ENCODE results near the gene PILRA.
"Not testable (repeated sequence)": the region's sequence is repeated elsewhere in the genome, so short reads cannot be mapped to it uniquely, and the experiment has no call there.

The PILRA gene

GRCh38 chr7:100370746-100371145 is 2.5 kb upstream of the PILRA start:
- DNase-seq (ENCODE audit: low read depth) = no peak
- Histone ChIP-seq H3K4me3 (ENCODE audit: low read length) (no peak overlapping the region), H3K4me1 (ENCODE audit: control insufficient read depth, insufficient read depth, low read length) (peaks cover 48% of the 10 kb centered on the region), H3K36me3 (ENCODE audit: control insufficient read depth, insufficient read depth, low read length, severe bottlenecking) (no peaks in the 10 kb centered on the region), H3K27me3 (replicated peaks; ENCODE audit: control insufficient read depth, insufficient read depth, low read length) (no peaks in the 10 kb centered on the region), H3K9me3 (ENCODE audit: control insufficient read depth, low read length) (no peaks in the 10 kb centered on the region), H3K9ac (ENCODE audit: low read length) (no peak overlapping the region)

GRCh38 chr7:100371561-100372171 is 1.6 kb upstream of the PILRA start:
- peak overlapping the region; percentile 11 for H3K9ac ChIP-seq (ENCODE audit: low read length)
- no peak for DNase-seq (ENCODE audit: low read depth)
- H3K36me3 ChIP-seq (ENCODE audit: control insufficient read depth, insufficient read depth, low read length, severe bottlenecking) = no peaks in the 10 kb centered on the region
- H3K9me3 ChIP-seq (ENCODE audit: control insufficient read depth, low read length) = no peaks in the 10 kb centered on the region
- no peaks in the 10 kb centered on the region for H3K27me3 ChIP-seq (replicated peaks; ENCODE audit: control insufficient read depth, insufficient read depth, low read length)
- peaks cover 40% of the 10 kb centered on the region for H3K4me1 ChIP-seq (ENCODE audit: control insufficient read depth, insufficient read depth, low read length)
- H3K4me3 ChIP-seq (ENCODE audit: low read length) = no peak overlapping the region

- DNase-seq (ENCODE audit: low read depth) = peak; percentile 30
- Histone ChIP-seq H3K9ac (ENCODE audit: low read length) (no peak overlapping the region), H3K4me1 (ENCODE audit: control insufficient read depth, insufficient read depth, low read length) (peaks cover 34% of the 10 kb centered on the region), H3K9me3 (ENCODE audit: control insufficient read depth, low read length) (no peaks in the 10 kb centered on the region), H3K27me3 (replicated peaks; ENCODE audit: control insufficient read depth, insufficient read depth, low read length) (no peaks in the 10 kb centered on the region), H3K36me3 (ENCODE audit: control insufficient read depth, insufficient read depth, low read length, severe bottlenecking) (no peaks in the 10 kb centered on the region), H3K4me3 (ENCODE audit: low read length) (no peak overlapping the region)
Measured at GRCh38 chr7:100372256-100372655, 1.0 kb upstream of the PILRA start.

- H3K27me3 ChIP-seq (replicated peaks; ENCODE audit: control insufficient read depth, insufficient read depth, low read length) = no peaks in the 10 kb centered on the region
Measured at GRCh38 chr7:100372694-100373093, 593 bp upstream of the PILRA start.

GRCh38 chr7:100373870-100374598 is 747 bp downstream of the PILRA start:
- not testable (repeated sequence) for H3K9me3 ChIP-seq (ENCODE audit: control insufficient read depth, low read length); DNase-seq (ENCODE audit: low read depth); H3K27me3 ChIP-seq (replicated peaks; ENCODE audit: control insufficient read depth, insufficient read depth, low read length); H3K9ac ChIP-seq (ENCODE audit: low read length); H3K36me3 ChIP-seq (ENCODE audit: control insufficient read depth, insufficient read depth, low read length, severe bottlenecking)
- Histone ChIP-seq H3K4me1 (ENCODE audit: control insufficient read depth, insufficient read depth, low read length) (peaks cover 27% of the 10 kb centered on the region), H3K4me3 (ENCODE audit: low read length) (peak overlapping the region; percentile 50)

More at GRCh38 chr7:100372694-100373093, 593 bp upstream of the PILRA start:
- Histone ChIP-seq H3K4me3 (ENCODE audit: low read length) (no peak overlapping the region), H3K4me1 (ENCODE audit: control insufficient read depth, insufficient read depth, low read length) (peaks cover 30% of the 10 kb centered on the region), H3K9me3 (ENCODE audit: control insufficient read depth, low read length) (no peaks in the 10 kb centered on the region), H3K36me3 (ENCODE audit: control insufficient read depth, insufficient read depth, low read length, severe bottlenecking) (no peaks in the 10 kb centered on the region), H3K9ac (ENCODE audit: low read length) (peak overlapping the region; percentile 54)
- no peak for DNase-seq (ENCODE audit: low read depth)

DNA sequence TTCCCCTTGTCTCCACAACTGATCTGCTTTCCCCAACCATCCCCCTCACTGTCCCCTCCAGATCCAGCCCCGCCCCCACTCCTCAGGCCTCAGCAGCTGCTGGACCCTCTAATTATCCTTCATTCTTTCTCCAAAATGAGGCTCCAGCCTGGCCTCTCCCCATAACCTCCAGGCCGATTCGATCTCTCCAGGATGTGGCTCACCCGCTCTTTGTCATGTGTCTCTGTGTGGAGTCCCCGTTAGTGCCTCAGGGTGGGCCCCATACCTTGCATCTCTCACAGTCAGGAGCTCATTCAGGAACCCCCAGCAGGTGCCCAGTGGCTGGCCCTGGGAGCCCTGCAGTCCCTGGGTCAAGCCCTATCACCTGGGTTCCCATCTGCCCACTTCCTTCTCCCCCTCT is 1.3 kb downstream of the PILRA start:
- Histone ChIP-seq H3K4me3 (ENCODE audit: low read length) (no peak overlapping the region), H3K27me3 (replicated peaks; ENCODE audit: control insufficient read depth, insufficient read depth, low read length) (no peaks in the 10 kb centered on the region), H3K4me1 (ENCODE audit: control insufficient read depth, insufficient read depth, low read length) (peaks cover 27% of the 10 kb centered on the region), H3K9ac (ENCODE audit: low read length) (no peak overlapping the region), H3K9me3 (ENCODE audit: control insufficient read depth, low read length) (no peaks in the 10 kb centered on the region), H3K36me3 (ENCODE audit: control insufficient read depth, insufficient read depth, low read length, severe bottlenecking) (no peaks in the 10 kb centered on the region)
- no peak for DNase-seq (ENCODE audit: low read depth)

- Histone ChIP-seq H3K9me3 (ENCODE audit: control insufficient read depth, low read length) (no peaks in the 10 kb centered on the region), H3K4me3 (ENCODE audit: low read length) (no peak overlapping the region), H3K9ac (ENCODE audit: low read length) (no peak overlapping the region), H3K4me1 (ENCODE audit: control insufficient read depth, insufficient read depth, low read length) (peaks cover 22% of the 10 kb centered on the region), H3K36me3 (ENCODE audit: control insufficient read depth, insufficient read depth, low read length, severe bottlenecking) (no peaks in the 10 kb centered on the region), H3K27me3 (replicated peaks; ENCODE audit: control insufficient read depth, insufficient read depth, low read length) (no peaks in the 10 kb centered on the region)
- no peak for DNase-seq (ENCODE audit: low read depth)
Measured at GRCh38 chr7:100376066-100376465, 2.8 kb downstream of the PILRA start.

- no peaks in the 10 kb centered on the region for H3K36me3 ChIP-seq (ENCODE audit: control insufficient read depth, insufficient read depth, low read length, severe bottlenecking)
- H3K4me3 ChIP-seq (ENCODE audit: low read length) = no peak overlapping the region
- no peak overlapping the region for H3K9ac ChIP-seq (ENCODE audit: low read length)
- H3K4me1 ChIP-seq (ENCODE audit: control insufficient read depth, insufficient read depth, low read length) = peaks cover 8% of the 10 kb centered on the region
- H3K9me3 ChIP-seq (ENCODE audit: control insufficient read depth, low read length) = no peaks in the 10 kb centered on the region
- no peak for DNase-seq (ENCODE audit: low read depth)
- no peaks in the 10 kb centered on the region for H3K27me3 ChIP-seq (replicated peaks; ENCODE audit: control insufficient read depth, insufficient read depth, low read length)
Measured at GRCh38 chr7:100378114-100378755, 4.9 kb downstream of the PILRA start.

- H3K9me3 ChIP-seq (ENCODE audit: control insufficient read depth, low read length) = no peaks in the 10 kb centered on the region
- H3K4me1 ChIP-seq (ENCODE audit: control insufficient read depth, insufficient read depth, low read length) = no peaks in the 10 kb centered on the region
- no peak for DNase-seq (ENCODE audit: low read depth)
- no peak overlapping the region for H3K9ac ChIP-seq (ENCODE audit: low read length)
- H3K27me3 ChIP-seq (replicated peaks; ENCODE audit: control insufficient read depth, insufficient read depth, low read length) = no peaks in the 10 kb centered on the region
- no peak overlapping the region for H3K4me3 ChIP-seq (ENCODE audit: low read length)
- no peaks in the 10 kb centered on the region for H3K36me3 ChIP-seq (ENCODE audit: control insufficient read depth, insufficient read depth, low read length, severe bottlenecking)
Measured at GRCh38 chr7:100380196-100380595, 6.9 kb downstream of the PILRA start.

DNA sequence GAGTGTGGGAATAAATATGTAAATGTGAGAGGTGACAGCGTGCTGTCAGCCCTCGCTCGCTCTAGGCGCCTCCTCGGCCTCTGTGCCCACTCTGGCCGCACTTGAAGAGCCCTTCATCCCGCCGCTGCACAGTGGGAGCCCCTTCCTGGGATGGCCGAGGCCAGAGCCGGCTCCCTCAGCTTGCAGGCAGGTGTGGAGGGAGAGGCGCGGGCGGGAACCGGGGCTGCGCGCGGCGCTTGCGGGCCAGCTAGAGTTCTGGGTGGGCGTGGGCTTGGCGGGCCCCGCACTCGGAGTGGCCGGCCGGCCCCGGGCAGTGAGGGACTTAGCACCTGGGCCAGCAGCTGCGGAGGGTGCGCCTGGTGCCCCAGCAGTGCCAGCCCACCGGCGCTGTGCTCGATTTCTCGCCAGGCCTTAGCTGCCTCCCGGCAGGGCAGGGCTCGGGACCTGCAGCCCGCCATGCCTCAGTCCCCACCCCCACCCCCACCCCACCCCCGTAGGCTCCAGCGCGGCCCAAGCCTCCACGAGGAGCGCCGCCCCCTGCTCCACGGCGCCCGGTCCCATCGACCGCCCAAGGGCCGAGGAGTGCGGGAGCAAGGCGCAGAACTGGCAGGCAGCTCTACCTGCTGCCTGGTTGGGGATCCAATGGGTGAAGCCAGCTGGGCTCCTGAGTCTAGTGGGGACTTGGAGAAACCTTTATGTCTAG is 8.4 kb downstream of the PILRA start:
- H3K4me3 ChIP-seq (ENCODE audit: low read length); H3K9me3 ChIP-seq (ENCODE audit: control insufficient read depth, low read length); H3K36me3 ChIP-seq (ENCODE audit: control insufficient read depth, insufficient read depth, low read length, severe bottlenecking); H3K4me1 ChIP-seq (ENCODE audit: control insufficient read depth, insufficient read depth, low read length); H3K9ac ChIP-seq (ENCODE audit: low read length); DNase-seq (ENCODE audit: low read depth); H3K27me3 ChIP-seq (replicated peaks; ENCODE audit: control insufficient read depth, insufficient read depth, low read length): not testable (repeated sequence)

DNA sequence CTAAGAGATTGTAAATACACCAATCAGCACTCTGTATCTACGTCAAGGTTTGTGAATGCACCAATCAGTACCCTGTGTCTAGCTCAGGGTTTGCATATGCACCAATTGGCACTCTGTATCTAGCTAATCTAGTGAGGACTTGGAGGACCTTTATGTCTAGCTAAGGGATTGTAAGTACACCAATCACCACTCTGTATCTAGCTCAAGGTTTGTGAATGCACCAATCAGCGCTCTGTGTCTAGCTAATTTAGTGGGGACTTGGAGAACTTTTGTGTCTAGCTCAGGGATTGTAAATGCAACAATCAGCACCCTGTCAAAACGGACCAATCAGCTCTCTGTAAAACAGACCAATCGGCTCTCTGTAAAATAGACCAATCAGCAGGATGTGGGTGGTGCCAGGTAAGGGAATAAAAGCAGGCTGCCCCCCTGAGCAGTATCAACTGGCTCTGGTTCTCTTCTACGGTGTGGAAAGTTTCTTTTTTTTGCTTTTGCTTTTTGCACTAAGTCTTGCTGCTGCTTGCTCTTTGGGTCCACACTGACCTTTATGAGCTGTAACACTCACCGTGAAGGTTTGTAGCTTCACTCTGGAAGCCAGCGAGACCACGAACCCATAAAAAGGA is 9.1 kb downstream of the PILRA start:
- H3K36me3 ChIP-seq (ENCODE audit: control insufficient read depth, insufficient read depth, low read length, severe bottlenecking); H3K27me3 ChIP-seq (replicated peaks; ENCODE audit: control insufficient read depth, insufficient read depth, low read length); H3K4me1 ChIP-seq (ENCODE audit: control insufficient read depth, insufficient read depth, low read length); H3K4me3 ChIP-seq (ENCODE audit: low read length); DNase-seq (ENCODE audit: low read depth); H3K9ac ChIP-seq (ENCODE audit: low read length); H3K9me3 ChIP-seq (ENCODE audit: control insufficient read depth, low read length): not testable (repeated sequence)
